Loucy (cell line): ENCODE data around the gene BRCA1.

Experiments
- H2AFZ ChIP-seq: fragments of 200-600 bp; sonication (generic); 2 replicates; pipeline ENCODE4 v1.6.0; 2016; ENCODE audit warnings: antibody characterized with exemption, mild to moderate bottlenecking, low read length, moderate library complexity
- H3F3A ChIP-seq: fragments of 200-600 bp; 2 replicates; pipeline ENCODE4 v1.6.0; 2016; ENCODE audit warnings: antibody characterized with exemption, low read depth, mild to moderate bottlenecking
- H3K27me3 ChIP-seq: fragments of 200-600 bp; sonication (generic); 2 replicates; pipeline ENCODE4 v1.6.1; 2014; ENCODE audit warnings: low read length, mild to moderate bottlenecking; ENCODE audit not compliant: insufficient read depth, poor library complexity, severe bottlenecking
- H3K36me3 ChIP-seq: fragments of 200-600 bp; sonication (generic); 2 replicates; pipeline ENCODE4 v1.6.1; 2016; ENCODE audit warnings: low read length; ENCODE audit not compliant: insufficient read depth
- H3K4me1 ChIP-seq: fragments of 200-600 bp; sonication (generic); 2 replicates; pipeline ENCODE4 v1.5.1; 2014; ENCODE audit warnings: low read length, mild to moderate bottlenecking; ENCODE audit not compliant: insufficient read depth, poor library complexity, severe bottlenecking
- H3K4me2 ChIP-seq: fragments of 200-600 bp; sonication (generic); 2 replicates; pipeline ENCODE4 v1.6.0; 2014; ENCODE audit warnings: antibody characterized with exemption, low read length, low read depth, mild to moderate bottlenecking; ENCODE audit not compliant: poor library complexity, severe bottlenecking
- H3K4me3 ChIP-seq: fragments of 200-600 bp; sonication (generic); 2 replicates; pipeline ENCODE4 v1.5.1; 2014; ENCODE audit warnings: low read length, mild to moderate bottlenecking, mixed read lengths; ENCODE audit not compliant: poor library complexity, severe bottlenecking
- H3K79me2 ChIP-seq: fragments of 200-600 bp; sonication (generic); 2 replicates; pipeline ENCODE4 v1.6.1; 2014; ENCODE audit warnings: low read length; ENCODE audit not compliant: insufficient read depth
- H3K9ac ChIP-seq: fragments of 200-600 bp; sonication (generic); 2 replicates; pipeline ENCODE4 v1.6.0; 2014; ENCODE audit warnings: mild to moderate bottlenecking, low read depth, low read length, moderate library complexity; ENCODE audit not compliant: poor library complexity, severe bottlenecking
- H3K9me2 ChIP-seq: fragments of 200-600 bp; sonication (generic); replicated peaks from 2 replicates; pipeline ENCODE4 v1.6.1; 2016; ENCODE audit warnings: low read depth, low read length, mixed read lengths
- H3K9me3 ChIP-seq: fragments of 200-600 bp; sonication (generic); 2 replicates; pipeline ENCODE4 v1.6.1; 2014; ENCODE audit warnings: mild to moderate bottlenecking, antibody characterized with exemption, low read length, low read depth; ENCODE audit not compliant: insufficient read depth
- H4K20me1 ChIP-seq: fragments of 200-600 bp; sonication (generic); 2 replicates; pipeline ENCODE4 v1.6.0; 2014; ENCODE audit warnings: antibody characterized with exemption, low read length, mild to moderate bottlenecking; ENCODE audit not compliant: insufficient read depth, poor library complexity, severe bottlenecking
- CTCF ChIP-seq: fragments of 200-600 bp; sonication (generic); conservative IDR thresholded peaks from 2 replicates; pipeline ENCODE4 v1.5.1; 2014; ENCODE audit warnings: mild to moderate bottlenecking, antibody characterized with exemption, low read length
- EZH2phosphoT487 ChIP-seq: fragments of 200-600 bp; IDR thresholded peaks from 2 replicates; pipeline ENCODE4 v1.6.1; 2018; ENCODE audit warnings: antibody characterized with exemption, mild to moderate bottlenecking, moderate library complexity, borderline replicate concordance

Gene BRCA1

GRCh38 chr17:43070872-43071271 lies 54.3 kb downstream of the BRCA1 start:
- Histone ChIP-seq H3K4me3 (no peak overlapping the region), H3K79me2 (no peaks in the 10 kb centered on the region), H3K27me3 (no peaks in the 10 kb centered on the region), H3K4me2 (no peak overlapping the region), H3K9ac (no peak overlapping the region), H3K4me1 (no peaks in the 10 kb centered on the region), H3K9me3 (no peaks in the 10 kb centered on the region), H3K36me3 (peaks cover 41% of the 10 kb centered on the region; the same call in 1 of the 2 replicates), H4K20me1 (no peaks in the 10 kb centered on the region), H3K9me2 (no peaks in the 10 kb centered on the region), H2AFZ (no peak overlapping the region), H3F3A (no peaks in the 10 kb centered on the region)
- no peak for TF ChIP-seq EZH2phosphoT487
- no peak for TF ChIP-seq CTCF

DNA sequence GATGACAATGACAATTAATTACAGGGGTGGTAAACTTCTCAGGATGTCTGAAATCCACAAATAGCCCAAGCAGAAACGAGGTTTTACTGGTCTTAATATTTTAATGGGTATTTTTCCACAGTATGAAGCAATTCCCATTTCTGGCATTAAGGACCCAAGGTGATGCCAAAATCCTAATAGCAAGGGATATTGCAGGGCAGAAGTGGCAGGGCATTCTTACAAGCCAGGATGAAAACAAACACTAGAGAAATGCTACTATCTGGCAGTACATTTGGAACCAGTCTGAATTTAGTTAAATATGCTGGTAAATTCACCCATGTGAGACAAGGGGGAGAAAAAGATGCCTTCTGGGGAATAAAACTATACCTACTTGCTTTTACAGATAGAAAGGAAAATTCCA lies 54.9 kb downstream of the BRCA1 start:
- Histone ChIP-seq H3K9me2 (no peaks in the 10 kb centered on the region), H4K20me1 (no peaks in the 10 kb centered on the region), H2AFZ (no peak overlapping the region), H3K4me1 (no peaks in the 10 kb centered on the region), H3K4me3 (no peak overlapping the region), H3K27me3 (no peaks in the 10 kb centered on the region), H3K4me2 (no peak overlapping the region), H3K36me3 (peaks cover 41% of the 10 kb centered on the region; the same call in 1 of the 2 replicates), H3F3A (no peaks in the 10 kb centered on the region), H3K9ac (no peak overlapping the region), H3K79me2 (no peaks in the 10 kb centered on the region), H3K9me3 (no peaks in the 10 kb centered on the region)
- TF ChIP-seq CTCF: no peak
- TF ChIP-seq EZH2phosphoT487: no peak

GRCh38 chr17:43069368-43069898 lies 55.7 kb downstream of the BRCA1 start:
- TF ChIP-seq CTCF: no peak
- no peak for TF ChIP-seq EZH2phosphoT487
- Histone ChIP-seq H3K27me3 (no peaks in the 10 kb centered on the region), H3F3A (no peaks in the 10 kb centered on the region), H3K9me2 (no peaks in the 10 kb centered on the region), H3K4me3 (no peak overlapping the region), H3K4me1 (no peaks in the 10 kb centered on the region), H4K20me1 (no peaks in the 10 kb centered on the region), H3K4me2 (no peak overlapping the region), H3K9ac (no peak overlapping the region), H3K9me3 (no peaks in the 10 kb centered on the region), H3K36me3 (peaks cover 41% of the 10 kb centered on the region; the same call in 1 of the 2 replicates), H2AFZ (no peak overlapping the region), H3K79me2 (no peaks in the 10 kb centered on the region)
